Keratinocyte (primary cell): ENCODE data around the gene NBEA.

Experiments used
- EZH2 ChIP-seq: IDR thresholded peaks from one replicate; pipeline ENCODE4 v1.6.1; 2012; ENCODE audit warnings: inconsistent platforms, mild to moderate bottlenecking, low read length, moderate library complexity
- TF ChIP-seq, protein P1 (sequence below), 3 experiments: IDR thresholded peaks in 1 of 3; conservative IDR thresholded peaks in 1 of 3; optimal IDR thresholded peaks in 1 of 3; 2 replicates in 2 of 3; 3 replicates in 1 of 3; pipeline versions ENCODE3 to v1.5.1; 2011; ENCODE audit warnings: low read length in 3 of 3, mild to moderate bottlenecking in 3 of 3, moderate library complexity in 2 of 3, control low read depth in 1 of 3, inconsistent platforms in 1 of 3; ENCODE audit not compliant: insufficient read depth in 2 of 3; ENCODE audit errors: extremely low read depth in 1 of 3

DNA sequence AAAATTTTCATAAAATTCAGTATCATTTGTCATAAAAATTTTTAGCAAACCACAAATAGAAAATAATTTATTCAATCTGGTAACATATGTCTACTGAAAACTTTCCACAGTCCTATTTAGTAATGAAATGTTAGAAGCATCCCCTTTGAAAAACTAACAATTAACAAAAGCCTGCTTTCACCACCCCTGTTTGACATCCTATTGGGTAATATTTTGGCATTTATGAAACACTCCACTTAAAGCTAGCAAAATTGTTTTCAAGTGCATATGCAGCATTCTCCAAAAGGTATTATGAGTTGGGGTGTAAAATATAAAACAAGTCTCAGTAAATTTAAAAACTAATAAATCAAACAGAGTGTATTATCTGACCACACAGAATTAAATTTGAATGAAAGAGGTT lies 189.4 kb downstream of the NBEA start:
- TF ChIP-seq, protein P1, sequence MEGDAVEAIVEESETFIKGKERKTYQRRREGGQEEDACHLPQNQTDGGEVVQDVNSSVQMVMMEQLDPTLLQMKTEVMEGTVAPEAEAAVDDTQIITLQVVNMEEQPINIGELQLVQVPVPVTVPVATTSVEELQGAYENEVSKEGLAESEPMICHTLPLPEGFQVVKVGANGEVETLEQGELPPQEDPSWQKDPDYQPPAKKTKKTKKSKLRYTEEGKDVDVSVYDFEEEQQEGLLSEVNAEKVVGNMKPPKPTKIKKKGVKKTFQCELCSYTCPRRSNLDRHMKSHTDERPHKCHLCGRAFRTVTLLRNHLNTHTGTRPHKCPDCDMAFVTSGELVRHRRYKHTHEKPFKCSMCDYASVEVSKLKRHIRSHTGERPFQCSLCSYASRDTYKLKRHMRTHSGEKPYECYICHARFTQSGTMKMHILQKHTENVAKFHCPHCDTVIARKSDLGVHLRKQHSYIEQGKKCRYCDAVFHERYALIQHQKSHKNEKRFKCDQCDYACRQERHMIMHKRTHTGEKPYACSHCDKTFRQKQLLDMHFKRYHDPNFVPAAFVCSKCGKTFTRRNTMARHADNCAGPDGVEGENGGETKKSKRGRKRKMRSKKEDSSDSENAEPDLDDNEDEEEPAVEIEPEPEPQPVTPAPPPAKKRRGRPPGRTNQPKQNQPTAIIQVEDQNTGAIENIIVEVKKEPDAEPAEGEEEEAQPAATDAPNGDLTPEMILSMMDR (optimal IDR thresholded peaks at IDR 0.05 in 1 of 3, IDR thresholded peaks at IDR 0.05 in 1 of 3, conservative IDR thresholded peaks at IDR 0.05 in 1 of 3; ENCODE audit: extremely low read depth in 1 of 3, insufficient read depth in 2 of 3, low read length in 3 of 3) = no peak
- TF ChIP-seq EZH2 = no peak
